Large intestine (tissue), 3 donors: Measurements from ENCODE around the gene ZAP70. TPM values are rescaled to one million over a fixed set of nuclear protein-coding genes. Genes with fewer than 3 reads are reported as not detected.
"Not testable (repeated sequence)": the region's sequence is repeated elsewhere in the genome, so short reads cannot be mapped to it uniquely, and the experiment has no call there.

Source experiments
- DNase-seq, 2 donors: peaks; one replicate each; pipeline versions ENCODE4 v3.0.0 to v3.0.0-alpha.2; 2013
- H3K27ac ChIP-seq: one replicate; pipeline ENCODE4 v1.5.1; 2013; ENCODE audit warnings: low read length
- H3K27me3 ChIP-seq: 2 replicates; pipeline ENCODE4 v1.6.1; 2013; ENCODE audit warnings: low read length; ENCODE audit not compliant: control insufficient read depth, insufficient read depth
- H3K36me3 ChIP-seq: 2 replicates; pipeline ENCODE4 v1.6.1; 2013; ENCODE audit warnings: low read length; ENCODE audit not compliant: control insufficient read depth, insufficient read depth
- H3K4me1 ChIP-seq: one replicate; pipeline ENCODE4 v1.6.1; 2013; ENCODE audit warnings: low read length; ENCODE audit not compliant: control insufficient read depth, insufficient read depth
- H3K4me3 ChIP-seq: one replicate; pipeline ENCODE4 v1.5.1; 2013; ENCODE audit warnings: low read length
- H3K9me3 ChIP-seq: one replicate; pipeline ENCODE4 v1.6.1; 2013; ENCODE audit warnings: mild to moderate bottlenecking, low read depth, low read length, moderate library complexity; ENCODE audit not compliant: control insufficient read depth
- WGBS: methylation state at CpG from one replicate; pipeline ENCODE4 v1.1.5; 2013; ENCODE audit warnings: low lambda C conversion rate; ENCODE audit not compliant: insufficient coverage; 5-methylcytosine and 5-hydroxymethylcytosine counted together
- polyA plus RNA-seq: library from polyadenylated mRNA; unstranded; fragments of 120-200 nt; gene quantifications from one replicate; pipeline ENCODE4 v1.2.1, GENCODE V29; 2013

ZAP70 gene
- polyA plus RNA-seq, 1 donor = 5.1 TPM

DNA sequence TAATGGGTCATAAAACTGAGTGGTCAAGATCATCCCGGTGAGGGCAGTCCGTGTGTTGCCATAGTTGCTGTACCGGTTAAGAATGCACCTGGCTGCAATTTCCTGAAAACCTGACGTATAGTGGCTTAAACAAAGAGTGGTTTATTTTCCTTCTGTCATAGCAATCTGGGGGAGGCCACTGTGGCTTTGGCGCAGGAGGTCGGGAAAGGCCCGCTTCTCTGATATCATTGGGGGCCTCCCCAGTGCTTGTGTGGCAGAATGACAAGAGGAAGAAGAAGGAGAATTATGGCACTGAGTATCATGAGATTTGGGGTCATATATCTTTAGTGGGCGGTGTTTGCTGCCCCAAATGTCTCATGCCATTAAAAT lies 39.5 kb upstream of the ZAP70 start:
- Histone ChIP-seq H3K9me3 (no peaks in the 10 kb centered on the region), H3K4me3 (no peak overlapping the region), H3K27ac (peak overlapping the region; percentile 14), H3K27me3 (no peaks in the 10 kb centered on the region), H3K4me1 (no peaks in the 10 kb centered on the region), H3K36me3 (no peaks in the 10 kb centered on the region)
- peak in 1 of 2 donors; percentile 40 for DNase-seq
- WGBS = no CpG with 5 or more reads among the region's 8 CpGs

DNA sequence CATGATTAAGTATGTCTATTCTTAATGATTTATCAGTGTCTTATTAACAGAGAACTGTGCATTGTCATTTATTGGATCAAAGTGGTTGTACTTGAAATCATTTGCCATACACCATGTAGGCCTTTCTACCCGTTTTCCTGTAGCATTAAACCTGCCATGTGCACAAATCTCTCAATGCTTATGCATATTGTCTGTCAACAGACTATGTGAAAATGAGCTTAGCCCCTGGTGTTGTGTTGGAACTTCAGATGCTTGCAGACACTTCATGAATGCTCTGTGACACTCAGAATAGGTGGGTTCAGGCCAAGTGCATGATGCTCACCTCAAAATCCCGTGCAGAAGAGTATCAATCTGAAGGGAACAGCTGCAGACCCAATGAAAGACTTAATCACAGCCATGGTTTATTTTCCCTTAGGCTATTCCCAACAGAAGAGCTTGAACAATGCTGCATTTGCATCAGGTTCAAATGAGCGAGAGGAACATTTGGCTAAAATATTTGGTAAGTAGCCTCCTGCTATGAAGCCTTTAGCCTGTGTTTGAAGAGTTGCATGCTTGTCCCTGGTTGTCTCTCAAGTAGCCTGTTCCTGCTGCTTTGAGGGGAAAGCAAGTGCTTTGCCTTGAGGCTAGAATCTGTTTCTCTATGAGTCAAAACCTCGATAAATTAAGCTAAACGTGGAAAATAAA lies 37.8 kb upstream of the ZAP70 start:
- Histone ChIP-seq H3K27me3 (no peaks in the 10 kb centered on the region), H3K4me1 (no peaks in the 10 kb centered on the region), H3K9me3 (no peaks in the 10 kb centered on the region), H3K27ac (no peak overlapping the region), H3K36me3 (no peaks in the 10 kb centered on the region), H3K4me3 (no peak overlapping the region)
- 80% methylated on average over 2 of the region's 5 CpGs for WGBS
- DNase-seq = no peak

DNA sequence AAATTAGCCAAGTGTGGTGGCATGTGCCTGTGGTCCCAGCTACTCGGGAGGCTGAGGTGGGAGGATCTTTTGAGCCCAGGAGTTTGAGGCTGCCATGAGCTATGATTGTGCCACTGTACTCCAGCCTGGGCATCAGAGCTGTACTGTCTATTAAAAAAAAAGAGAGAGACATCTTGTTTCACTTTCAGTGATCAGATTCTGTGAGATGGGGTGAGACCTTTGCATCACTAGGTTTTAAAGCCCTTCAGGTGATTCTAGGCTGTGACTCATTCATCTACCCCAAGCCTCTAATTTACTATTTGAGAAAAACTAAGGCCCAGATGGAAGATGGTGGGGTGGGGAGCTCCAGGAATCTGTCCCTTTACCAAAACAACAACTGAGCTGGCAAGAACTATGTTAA lies 36.8 kb upstream of the ZAP70 start:
- H3K4me3 ChIP-seq = no peak overlapping the region
- no peak overlapping the region for H3K27ac ChIP-seq
- H3K9me3 ChIP-seq = no peaks in the 10 kb centered on the region
- H3K4me1 ChIP-seq = no peaks in the 10 kb centered on the region
- no peak for DNase-seq
- H3K36me3 ChIP-seq = no peaks in the 10 kb centered on the region
- no peaks in the 10 kb centered on the region for H3K27me3 ChIP-seq
- WGBS = no CpG with 5 or more reads among the region's 1 CpG

DNA sequence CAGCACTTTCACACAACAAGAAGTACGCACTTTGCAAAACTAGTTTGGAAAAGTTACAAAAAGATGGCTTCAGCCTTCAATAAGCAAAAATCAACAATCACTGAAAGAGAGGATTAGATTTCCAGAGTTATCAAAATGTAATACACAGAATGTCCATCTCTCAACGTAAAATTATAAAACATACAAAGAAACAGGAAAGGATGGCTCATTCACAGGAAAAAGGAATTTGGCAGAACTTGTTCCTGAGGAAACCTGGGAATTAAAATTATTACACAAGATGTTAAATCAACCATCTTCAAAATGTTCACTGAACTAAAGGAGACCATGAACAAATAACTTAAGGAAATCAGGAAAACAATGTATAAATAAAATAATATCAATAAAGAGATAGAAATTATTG lies 35.9 kb upstream of the ZAP70 start:
- 100% methylated on average over 2 of the region's 2 CpGs for WGBS
- no peaks in the 10 kb centered on the region for H3K9me3 ChIP-seq

DNA sequence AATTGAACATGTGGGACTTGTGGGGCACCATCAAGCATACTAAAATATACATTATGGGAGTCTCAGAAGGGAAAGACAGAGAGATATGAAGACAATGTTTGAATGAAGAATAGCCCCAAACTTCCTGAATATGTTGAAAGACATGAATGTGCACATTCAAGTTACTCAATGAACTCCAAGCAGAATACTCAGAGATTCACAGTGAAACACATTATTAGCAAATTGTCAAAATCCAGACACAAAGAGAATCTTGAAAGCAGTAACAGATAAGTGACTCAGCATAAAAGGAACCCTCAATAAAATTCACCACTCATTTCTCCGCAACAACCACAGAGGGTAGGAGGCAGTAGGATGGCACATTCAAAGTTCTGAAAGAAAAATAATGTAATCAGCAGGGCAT lies 35.1 kb upstream of the ZAP70 start:
- H3K4me3 ChIP-seq = no peak overlapping the region
- H3K9me3 ChIP-seq = no peaks in the 10 kb centered on the region
- no peaks in the 10 kb centered on the region for H3K36me3 ChIP-seq
- no peaks in the 10 kb centered on the region for H3K27me3 ChIP-seq
- no peak overlapping the region for H3K27ac ChIP-seq
- no peak for DNase-seq
- no peaks in the 10 kb centered on the region for H3K4me1 ChIP-seq
- no CpG with 5 or more reads among the region's 1 CpG for WGBS

More for the DNA sequence above, 35.9 kb upstream of the ZAP70 start:
- Histone ChIP-seq H3K27me3 (no peaks in the 10 kb centered on the region), H3K27ac (no peak overlapping the region), H3K4me3 (no peak overlapping the region), H3K4me1 (no peaks in the 10 kb centered on the region), H3K36me3 (no peaks in the 10 kb centered on the region)
- DNase-seq = no peak

DNA sequence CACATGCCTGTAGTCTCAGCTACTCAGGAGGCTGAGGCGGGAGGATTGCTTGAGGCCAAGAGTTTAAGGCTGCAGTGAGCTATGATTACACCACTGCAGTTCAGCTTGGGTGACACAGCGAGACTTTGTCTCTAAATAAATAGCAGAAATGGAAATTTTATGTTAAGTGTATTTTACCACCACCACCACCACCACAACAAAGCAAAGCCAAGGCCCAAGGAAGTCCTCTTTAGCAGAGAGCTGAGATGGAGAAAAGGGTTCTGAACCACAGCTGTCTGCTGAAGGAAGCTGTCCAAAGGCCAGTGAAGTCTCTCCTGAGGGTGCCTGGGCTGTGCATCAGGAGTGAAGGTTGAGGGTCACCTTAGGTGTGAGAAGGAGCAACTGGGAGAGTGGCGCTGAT lies 26.1 kb upstream of the ZAP70 start:
- H3K27ac ChIP-seq, H3K9me3 ChIP-seq, H3K27me3 ChIP-seq, H3K4me1 ChIP-seq, H3K36me3 ChIP-seq, H3K4me3 ChIP-seq, DNase-seq: not testable (repeated sequence)
- WGBS = no CpG with 5 or more reads among the region's 3 CpGs

DNA sequence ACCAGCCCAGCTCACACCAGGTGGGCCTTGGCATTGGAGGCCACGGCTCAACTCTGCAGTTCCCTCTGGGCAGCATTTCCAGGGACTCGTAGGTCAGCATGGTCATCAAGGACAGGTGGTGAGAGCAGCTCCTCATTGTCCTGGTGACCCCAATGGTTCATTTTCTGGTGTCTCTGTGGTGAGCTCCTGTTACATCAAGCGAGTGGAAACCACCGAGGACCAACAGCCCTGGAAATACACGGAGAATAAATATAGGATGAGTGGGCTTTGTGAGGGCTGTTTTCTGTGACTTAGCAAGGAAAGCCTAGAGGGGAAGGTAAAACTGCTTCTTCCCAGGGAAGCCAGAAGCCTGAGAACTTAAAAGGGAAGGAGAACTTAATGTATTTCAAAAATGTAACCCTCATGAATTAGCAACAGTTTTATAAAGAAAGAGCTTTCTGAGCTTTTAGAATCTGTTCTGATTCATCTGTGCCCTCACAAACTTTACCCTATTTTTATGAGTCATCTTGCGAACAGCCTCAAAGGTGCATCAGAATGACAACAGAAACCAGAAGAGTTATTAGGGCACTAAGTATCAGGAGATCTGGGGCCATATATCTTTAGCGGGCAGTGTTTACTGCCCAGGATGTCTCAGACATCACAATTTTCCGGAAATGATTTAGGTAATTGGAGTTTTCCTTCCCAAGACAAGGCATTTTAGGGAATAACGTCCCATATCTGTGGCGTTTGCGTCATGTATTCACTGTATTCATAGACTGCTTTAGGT lies 25.1 kb upstream of the ZAP70 start:
- WGBS = 100% methylated on average over 2 of the region's 11 CpGs
- H3K4me3 ChIP-seq = no peak overlapping the region
- no peak for DNase-seq

DNA sequence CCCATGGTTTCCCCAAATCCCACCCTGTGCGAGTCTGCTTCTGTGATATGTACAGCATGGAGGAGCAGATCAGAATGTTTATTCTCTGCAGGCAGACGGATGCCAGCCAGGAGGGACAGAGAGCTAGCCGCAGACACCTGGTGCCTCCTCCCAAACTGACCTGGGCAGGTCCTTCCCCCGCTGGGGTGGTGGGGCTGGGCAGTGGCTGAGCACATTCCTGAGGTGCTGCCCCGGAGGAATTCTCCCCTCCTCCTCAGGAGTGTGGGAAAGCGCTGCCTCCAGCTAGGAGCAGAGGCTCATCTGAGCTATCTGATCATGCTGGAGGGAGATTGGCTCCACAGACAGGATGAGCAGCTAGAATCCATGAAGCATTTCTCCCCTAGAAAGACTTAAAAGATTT lies 22.2 kb upstream of the ZAP70 start:
- no CpG with 5 or more reads among the region's 6 CpGs for WGBS
- no peaks in the 10 kb centered on the region for H3K27me3 ChIP-seq
- no peak overlapping the region for H3K27ac ChIP-seq
- no peaks in the 10 kb centered on the region for H3K36me3 ChIP-seq
- no peak overlapping the region for H3K4me3 ChIP-seq
- H3K9me3 ChIP-seq = no peaks in the 10 kb centered on the region
- no peak for DNase-seq
- no peaks in the 10 kb centered on the region for H3K4me1 ChIP-seq

More for the DNA sequence above, 25.1 kb upstream of the ZAP70 start:
- Histone ChIP-seq H3K36me3 (no peaks in the 10 kb centered on the region), H3K4me1 (no peaks in the 10 kb centered on the region), H3K27ac (no peak overlapping the region), H3K27me3 (no peaks in the 10 kb centered on the region), H3K9me3 (no peaks in the 10 kb centered on the region)

DNA sequence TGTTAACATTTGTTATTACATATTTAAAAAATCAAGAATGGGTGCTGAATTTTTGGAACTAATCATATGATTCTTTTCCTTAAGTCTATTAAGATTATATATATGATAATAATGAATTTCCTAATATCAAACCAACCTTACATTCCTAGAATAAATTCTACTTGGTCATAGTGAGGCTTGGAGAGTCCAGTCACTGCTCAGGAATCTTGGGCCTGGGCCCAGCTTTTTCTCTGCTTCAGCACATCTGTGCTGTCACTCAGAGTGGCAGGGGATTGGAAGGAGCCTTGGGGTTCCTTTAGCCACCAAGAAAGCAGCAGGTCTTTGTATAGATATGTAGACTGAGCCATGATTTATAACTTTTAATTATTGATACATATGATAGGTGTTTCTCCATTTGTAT lies 19.9 kb upstream of the ZAP70 start:
- DNase-seq = no peak
- H3K27me3 ChIP-seq = no peaks in the 10 kb centered on the region
- H3K4me3 ChIP-seq = no peak overlapping the region
- H3K9me3 ChIP-seq = no peaks in the 10 kb centered on the region
- H3K4me1 ChIP-seq = no peaks in the 10 kb centered on the region
- H3K36me3 ChIP-seq = no peaks in the 10 kb centered on the region
- H3K27ac ChIP-seq = no peak overlapping the region

DNA sequence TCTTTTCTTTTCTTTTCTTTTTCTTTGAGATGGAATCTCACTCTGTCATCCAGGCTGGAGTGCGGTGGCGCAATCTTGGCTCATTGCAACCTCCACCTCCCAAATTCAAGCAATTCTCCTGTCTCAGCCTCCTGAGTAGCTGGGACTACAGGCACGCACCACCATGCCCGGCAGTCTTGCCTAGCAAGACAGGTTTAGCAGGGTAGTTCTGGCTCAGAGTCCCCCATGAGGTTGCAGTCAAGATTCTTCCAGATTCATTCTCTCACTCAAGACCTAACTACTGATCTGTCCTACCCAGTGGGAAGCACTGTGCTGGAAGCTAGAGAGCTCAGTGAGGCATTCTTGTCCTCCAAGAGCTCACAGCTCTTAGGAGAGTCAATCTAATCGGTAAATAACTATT lies 17.6 kb upstream of the ZAP70 start:
- Histone ChIP-seq H3K27ac (no peak overlapping the region), H3K4me1 (no peaks in the 10 kb centered on the region), H3K36me3 (no peaks in the 10 kb centered on the region), H3K9me3 (no peaks in the 10 kb centered on the region), H3K27me3 (no peaks in the 10 kb centered on the region), H3K4me3 (no peak overlapping the region)
- no CpG with 5 or more reads among the region's 5 CpGs for WGBS
- DNase-seq = no peak
